H1 (cell line): ENCODE results near the gene ATP9B. TPM values are rescaled to one million over a fixed set of nuclear protein-coding genes. Genes with fewer than 3 reads are reported as not detected.

ENCODE experiments used
- polyA plus RNA-seq, 7 experiments: library from polyadenylated mRNA; depleted of rRNA in 3 of 7; stranded (reverse) in 5 of 7; unstranded in 2 of 7; fragments of >200 nt in 5 of 7; fragments of 200-250 nt in 2 of 7; gene quantifications; 1 replicate in 5 of 7; 2 replicates in 1 of 7; 4 replicates in 1 of 7; pipeline versions ENCODE4 v1.2.1 to v1.2.3, GENCODE V29; 2011 to 2013; ENCODE audit warnings: missing spikeins in 2 of 7, mixed read lengths in 2 of 7
- total RNA-seq: library from RNA; stranded (reverse); fragmentation: NEBNext Ultra II Directional; extraction: Animal tissue kit (Norgen Biotek cat#: 25700); gene quantifications from 2 replicates; pipeline ENCODE4 v1.2.1, GENCODE V29; 2021
- TF ChIP-seq, protein P1 (sequence below): fragments of 300-600 bp; sonication (generic); IDR thresholded peaks from 2 replicates; pipeline ENCODE4 v1.7.1; 2012; ENCODE audit warnings: low read length, moderate library complexity, mild to moderate bottlenecking, inconsistent platforms; ENCODE audit not compliant: insufficient replicate concordance

Gene ATP9B
- total and polyA plus RNA-seq, 2 of the 8 experiments (the other 6 are each of a cell fraction or from before 2014, with no cell fraction given): 15.1 to 21.7 TPM

DNA sequence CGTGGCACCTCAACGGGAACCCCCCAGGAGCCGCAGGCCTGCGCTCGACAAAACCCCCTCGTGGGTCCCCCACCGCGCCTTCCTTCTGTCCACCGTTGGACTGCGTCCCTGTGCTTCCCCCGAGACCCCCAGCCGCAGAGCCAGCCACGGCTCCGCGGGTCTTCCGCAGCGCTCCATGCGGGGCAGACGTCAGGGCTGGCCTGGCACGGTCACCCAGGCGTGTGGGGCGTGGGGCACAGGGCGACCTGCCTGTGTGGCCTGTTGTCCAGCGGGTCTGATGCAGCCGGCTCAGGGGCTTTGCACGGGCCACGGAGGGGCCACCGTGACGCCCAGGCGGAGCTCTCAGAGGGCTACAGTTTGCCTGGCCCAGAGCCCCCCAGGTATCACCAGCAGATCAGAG lies 337.5 kb downstream of the ATP9B start (continued):
- TF ChIP-seq, protein P1, sequence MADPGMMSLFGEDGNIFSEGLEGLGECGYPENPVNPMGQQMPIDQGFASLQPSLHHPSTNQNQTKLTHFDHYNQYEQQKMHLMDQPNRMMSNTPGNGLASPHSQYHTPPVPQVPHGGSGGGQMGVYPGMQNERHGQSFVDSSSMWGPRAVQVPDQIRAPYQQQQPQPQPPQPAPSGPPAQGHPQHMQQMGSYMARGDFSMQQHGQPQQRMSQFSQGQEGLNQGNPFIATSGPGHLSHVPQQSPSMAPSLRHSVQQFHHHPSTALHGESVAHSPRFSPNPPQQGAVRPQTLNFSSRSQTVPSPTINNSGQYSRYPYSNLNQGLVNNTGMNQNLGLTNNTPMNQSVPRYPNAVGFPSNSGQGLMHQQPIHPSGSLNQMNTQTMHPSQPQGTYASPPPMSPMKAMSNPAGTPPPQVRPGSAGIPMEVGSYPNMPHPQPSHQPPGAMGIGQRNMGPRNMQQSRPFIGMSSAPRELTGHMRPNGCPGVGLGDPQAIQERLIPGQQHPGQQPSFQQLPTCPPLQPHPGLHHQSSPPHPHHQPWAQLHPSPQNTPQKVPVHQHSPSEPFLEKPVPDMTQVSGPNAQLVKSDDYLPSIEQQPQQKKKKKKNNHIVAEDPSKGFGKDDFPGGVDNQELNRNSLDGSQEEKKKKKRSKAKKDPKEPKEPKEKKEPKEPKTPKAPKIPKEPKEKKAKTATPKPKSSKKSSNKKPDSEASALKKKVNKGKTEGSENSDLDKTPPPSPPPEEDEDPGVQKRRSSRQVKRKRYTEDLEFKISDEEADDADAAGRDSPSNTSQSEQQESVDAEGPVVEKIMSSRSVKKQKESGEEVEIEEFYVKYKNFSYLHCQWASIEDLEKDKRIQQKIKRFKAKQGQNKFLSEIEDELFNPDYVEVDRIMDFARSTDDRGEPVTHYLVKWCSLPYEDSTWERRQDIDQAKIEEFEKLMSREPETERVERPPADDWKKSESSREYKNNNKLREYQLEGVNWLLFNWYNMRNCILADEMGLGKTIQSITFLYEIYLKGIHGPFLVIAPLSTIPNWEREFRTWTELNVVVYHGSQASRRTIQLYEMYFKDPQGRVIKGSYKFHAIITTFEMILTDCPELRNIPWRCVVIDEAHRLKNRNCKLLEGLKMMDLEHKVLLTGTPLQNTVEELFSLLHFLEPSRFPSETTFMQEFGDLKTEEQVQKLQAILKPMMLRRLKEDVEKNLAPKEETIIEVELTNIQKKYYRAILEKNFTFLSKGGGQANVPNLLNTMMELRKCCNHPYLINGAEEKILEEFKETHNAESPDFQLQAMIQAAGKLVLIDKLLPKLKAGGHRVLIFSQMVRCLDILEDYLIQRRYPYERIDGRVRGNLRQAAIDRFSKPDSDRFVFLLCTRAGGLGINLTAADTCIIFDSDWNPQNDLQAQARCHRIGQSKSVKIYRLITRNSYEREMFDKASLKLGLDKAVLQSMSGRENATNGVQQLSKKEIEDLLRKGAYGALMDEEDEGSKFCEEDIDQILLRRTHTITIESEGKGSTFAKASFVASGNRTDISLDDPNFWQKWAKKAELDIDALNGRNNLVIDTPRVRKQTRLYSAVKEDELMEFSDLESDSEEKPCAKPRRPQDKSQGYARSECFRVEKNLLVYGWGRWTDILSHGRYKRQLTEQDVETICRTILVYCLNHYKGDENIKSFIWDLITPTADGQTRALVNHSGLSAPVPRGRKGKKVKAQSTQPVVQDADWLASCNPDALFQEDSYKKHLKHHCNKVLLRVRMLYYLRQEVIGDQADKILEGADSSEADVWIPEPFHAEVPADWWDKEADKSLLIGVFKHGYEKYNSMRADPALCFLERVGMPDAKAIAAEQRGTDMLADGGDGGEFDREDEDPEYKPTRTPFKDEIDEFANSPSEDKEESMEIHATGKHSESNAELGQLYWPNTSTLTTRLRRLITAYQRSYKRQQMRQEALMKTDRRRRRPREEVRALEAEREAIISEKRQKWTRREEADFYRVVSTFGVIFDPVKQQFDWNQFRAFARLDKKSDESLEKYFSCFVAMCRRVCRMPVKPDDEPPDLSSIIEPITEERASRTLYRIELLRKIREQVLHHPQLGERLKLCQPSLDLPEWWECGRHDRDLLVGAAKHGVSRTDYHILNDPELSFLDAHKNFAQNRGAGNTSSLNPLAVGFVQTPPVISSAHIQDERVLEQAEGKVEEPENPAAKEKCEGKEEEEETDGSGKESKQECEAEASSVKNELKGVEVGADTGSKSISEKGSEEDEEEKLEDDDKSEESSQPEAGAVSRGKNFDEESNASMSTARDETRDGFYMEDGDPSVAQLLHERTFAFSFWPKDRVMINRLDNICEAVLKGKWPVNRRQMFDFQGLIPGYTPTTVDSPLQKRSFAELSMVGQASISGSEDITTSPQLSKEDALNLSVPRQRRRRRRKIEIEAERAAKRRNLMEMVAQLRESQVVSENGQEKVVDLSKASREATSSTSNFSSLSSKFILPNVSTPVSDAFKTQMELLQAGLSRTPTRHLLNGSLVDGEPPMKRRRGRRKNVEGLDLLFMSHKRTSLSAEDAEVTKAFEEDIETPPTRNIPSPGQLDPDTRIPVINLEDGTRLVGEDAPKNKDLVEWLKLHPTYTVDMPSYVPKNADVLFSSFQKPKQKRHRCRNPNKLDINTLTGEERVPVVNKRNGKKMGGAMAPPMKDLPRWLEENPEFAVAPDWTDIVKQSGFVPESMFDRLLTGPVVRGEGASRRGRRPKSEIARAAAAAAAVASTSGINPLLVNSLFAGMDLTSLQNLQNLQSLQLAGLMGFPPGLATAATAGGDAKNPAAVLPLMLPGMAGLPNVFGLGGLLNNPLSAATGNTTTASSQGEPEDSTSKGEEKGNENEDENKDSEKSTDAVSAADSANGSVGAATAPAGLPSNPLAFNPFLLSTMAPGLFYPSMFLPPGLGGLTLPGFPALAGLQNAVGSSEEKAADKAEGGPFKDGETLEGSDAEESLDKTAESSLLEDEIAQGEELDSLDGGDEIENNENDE: no peak
